GM12872 (cell line): ENCODE measurements around the gene INPP4B.

Source experiments
- CTCF ChIP-seq: IDR thresholded peaks from 3 replicates; pipeline ENCODE4 v1.5.1; 2011; ENCODE audit warnings: low read depth, mild to moderate bottlenecking, low read length, moderate library complexity; ENCODE audit not compliant: insufficient read depth

Gene INPP4B

GRCh38 chr4:142826503-142827241, 19.4 kb downstream of the INPP4B start:
- no peak for TF ChIP-seq CTCF

DNA sequence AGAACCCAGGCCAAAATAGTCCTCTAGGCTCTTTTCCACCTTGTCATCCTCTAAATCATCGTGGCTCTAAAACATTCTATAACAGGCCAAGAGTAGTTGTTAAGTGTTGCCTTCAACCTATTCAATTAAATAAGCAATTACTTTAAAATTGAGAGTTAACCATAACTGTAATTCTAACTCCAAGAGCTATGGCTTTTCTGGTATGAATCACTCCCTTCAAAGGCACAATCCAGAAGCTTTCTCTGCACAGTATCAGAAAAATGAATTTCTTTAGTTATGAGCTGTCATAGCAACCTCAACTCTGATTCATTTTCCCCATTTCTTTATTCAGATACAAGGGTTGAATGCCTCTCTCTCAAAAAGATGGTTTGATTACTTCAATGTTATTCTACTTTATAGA, 21.7 kb downstream of the INPP4B start:
- TF ChIP-seq CTCF = no peak

DNA sequence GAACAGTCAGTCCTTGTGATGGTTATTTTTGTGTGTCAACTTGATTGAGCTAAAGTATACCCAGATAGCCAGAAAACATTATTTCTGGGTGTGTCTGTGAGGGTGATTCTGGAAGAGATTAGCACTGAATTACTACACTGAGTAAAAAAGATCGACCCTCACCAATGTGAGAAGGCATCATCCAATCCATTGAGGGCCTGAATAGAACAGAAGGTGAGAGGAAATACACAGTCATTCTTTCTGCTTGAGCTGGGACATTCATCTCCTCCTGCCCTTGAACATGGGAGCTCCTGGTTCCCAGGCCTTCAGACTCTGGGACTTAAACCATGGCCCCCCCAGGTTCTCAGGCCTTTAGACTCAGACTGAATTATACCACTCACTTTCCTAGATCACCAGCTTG, 22.3 kb downstream of the INPP4B start:
- no peak for TF ChIP-seq CTCF

DNA sequence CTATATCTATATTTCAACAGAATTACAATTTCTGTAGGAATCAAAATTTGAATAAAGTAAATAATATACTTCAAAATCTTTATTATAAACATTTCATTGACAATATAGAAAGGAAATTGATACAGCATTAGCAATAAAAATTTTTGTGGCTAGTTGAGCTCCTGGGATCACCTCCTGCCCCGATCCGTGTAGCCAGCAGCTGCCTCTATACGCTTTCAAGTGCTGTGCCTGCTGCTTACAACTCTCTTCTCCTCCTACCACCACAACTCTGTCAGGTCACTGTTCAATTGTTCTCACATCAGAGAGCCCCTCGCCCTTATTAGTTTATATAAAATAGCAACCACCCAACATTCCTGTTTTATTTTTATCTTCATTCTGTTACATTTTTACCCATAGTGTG, 27.6 kb downstream of the INPP4B start:
- no peak for TF ChIP-seq CTCF

DNA sequence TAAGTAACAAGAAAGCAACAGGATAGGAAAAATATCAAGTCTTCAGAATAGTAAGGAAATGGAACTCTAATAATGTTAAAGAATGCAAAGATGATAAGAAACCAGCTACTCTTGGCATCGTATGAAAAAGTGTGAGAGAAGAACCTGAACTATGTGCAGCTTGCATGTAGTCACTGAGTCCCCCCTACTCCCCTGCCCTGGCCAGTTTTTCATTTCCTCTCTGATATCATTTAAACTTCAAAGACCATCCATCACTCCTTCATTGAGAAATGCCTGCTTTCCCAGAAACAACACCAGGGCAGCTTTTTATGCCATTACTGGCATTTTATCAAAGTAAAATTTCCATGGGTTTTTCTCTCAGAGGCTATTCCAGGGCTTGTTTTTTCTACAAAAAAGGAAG, 28.1 kb downstream of the INPP4B start:
- TF ChIP-seq CTCF = no peak

DNA sequence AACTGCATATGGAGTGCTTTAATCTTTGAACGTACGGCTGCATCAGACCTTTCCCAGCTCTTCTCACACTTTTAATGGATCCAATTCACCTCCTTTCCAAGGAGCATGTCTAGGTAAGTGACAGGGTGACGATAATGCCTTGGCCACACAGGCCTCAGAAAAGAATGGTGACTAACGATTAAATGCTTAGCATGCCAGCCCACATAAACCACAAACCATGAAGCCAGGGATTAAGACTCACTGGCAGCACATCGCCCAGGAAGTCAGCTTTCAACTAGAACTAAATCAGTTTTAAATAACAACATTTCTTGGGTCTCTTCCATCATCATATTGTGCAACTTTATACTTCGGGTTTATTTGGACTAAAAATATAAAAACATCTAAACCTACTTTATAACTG, 28.7 kb downstream of the INPP4B start:
- no peak for TF ChIP-seq CTCF

DNA sequence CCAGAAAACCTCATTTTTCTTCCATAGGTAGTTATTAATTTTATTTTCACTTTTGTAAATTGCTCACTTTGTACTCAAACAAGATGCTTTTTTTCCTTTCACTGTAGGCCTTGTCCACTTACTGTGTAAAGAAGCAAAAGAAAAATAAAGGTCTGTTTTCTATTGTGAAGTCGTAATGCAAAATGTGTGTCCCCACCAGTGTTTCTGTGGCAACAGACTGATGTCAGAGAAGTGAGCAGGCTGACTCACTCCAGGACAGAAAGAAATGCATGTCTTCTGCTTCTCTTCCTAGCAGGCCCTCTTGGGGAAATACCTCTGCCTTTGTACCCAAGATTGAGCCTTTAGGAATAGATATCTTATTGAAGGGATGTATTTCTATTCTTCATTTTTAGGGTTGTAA, 30.3 kb downstream of the INPP4B start:
- TF ChIP-seq CTCF = no peak
